Measurements from ENCODE around the gene PRKACB.

The PRKACB gene

DNA sequence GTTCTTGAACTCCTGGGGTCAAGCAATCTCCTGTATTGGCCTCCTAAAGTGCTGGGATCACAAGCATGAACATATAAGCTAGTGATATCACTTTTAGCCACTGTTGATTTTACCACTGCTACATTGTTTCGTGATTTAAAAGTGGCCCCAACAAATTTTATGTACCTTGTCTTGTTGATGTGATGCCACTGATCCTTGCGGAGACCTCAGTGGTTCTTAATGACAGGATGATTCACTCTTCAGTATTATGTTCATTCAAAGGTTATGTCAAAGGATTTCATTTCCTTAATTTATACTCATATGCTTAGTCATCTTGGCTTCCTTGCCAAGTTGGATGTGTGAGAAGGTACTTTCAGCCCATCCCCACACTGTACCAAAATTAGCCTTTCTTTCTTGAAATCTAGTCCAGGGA lies 12.1 kb downstream of the PRKACB start:
- DNase-seq (ENCODE audit: low read depth): peak; percentile 60

DNA sequence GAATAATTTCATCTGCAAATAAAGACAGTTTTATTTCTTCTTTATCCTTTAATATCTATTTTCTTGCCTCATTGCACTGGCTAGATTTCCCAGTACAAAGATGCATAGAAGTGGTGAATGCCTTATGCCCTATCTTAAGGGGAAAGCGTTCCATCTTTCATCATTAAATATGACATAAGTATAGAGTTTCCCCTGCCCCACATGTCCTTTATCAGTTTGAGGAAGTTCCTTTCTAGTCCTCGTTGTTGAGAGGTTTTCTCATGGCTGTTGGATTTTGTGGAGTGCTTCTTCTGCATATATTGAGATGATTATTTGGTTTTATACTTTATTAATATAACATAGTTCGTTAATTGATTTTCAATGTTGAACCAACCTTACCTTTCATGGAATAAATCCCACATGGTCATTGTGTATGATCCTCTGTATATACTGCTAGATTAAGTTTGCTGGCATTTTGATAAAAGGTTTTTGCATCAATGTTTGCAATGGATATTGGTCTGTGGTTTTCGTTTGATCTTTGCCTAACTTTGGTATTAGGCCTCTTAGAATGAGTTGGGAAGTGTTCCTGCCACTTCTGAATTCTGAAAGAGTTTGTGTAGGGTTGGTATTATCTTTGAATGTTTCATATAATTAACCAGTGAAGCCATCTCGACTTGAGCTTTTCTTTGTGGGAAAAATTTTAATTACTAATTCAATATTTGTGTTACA lies 15.6 kb downstream of the PRKACB start:
- DNase-seq (ENCODE audit: low read depth): no peak

DNA sequence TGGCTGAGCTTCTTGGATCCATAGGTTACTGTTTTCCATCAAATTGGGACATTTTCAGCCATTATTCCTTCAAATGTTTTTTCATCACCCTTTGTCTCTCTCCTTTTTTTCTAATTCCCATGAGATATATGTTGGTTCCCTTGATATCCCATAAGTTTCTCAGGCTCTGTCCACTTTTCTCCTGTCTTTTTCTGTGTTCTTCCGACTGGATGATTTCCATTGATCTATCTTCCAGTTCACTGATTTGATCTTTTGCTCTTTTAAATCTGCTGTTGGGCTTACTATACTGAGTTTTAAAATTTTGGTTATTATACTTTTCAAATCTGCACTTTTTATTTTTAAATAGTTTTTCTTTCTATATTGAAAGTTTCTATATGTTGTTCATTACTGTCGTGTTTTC lies 18.2 kb downstream of the PRKACB start:
- no peak for DNase-seq (ENCODE audit: low read depth)

DNA sequence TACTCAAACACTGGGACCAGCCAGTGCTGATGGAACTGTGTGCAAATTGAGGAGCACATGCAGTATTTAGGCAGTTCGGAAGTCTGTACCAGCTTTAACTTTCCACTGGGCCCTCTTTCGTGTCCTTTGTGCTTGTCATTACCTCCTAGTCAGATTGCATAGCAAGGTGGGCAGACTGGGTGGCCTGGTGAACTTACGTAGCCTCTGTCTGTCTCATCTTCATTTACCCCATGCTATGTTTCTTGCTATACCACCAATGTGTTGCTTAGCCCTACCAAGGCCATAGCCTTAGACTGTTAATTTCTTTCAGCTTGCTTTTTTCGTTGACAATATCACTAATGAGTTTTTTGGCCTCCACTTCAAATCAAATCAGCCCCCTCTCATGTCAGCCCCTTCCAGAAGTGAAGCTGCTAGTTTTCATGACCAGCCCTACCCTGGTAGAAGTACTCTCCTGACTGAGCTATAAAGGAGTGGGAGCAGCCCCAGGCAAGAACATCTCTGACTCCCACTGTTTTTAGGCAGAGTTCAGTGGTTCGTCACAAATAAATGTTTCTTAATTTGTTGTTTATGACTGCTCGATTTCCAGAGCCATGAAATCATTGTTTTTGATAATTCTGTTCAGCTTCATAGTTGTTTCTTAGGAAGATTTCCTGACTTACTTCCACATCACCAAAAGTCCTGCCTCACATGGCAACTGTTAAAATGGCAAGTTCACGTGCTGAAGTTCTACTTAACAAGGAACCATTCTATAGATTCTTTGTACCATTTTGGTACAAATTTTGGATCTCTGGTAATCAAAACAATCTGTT lies 19.3 kb downstream of the PRKACB start:
- no peak for DNase-seq (ENCODE audit: low read depth)

DNA sequence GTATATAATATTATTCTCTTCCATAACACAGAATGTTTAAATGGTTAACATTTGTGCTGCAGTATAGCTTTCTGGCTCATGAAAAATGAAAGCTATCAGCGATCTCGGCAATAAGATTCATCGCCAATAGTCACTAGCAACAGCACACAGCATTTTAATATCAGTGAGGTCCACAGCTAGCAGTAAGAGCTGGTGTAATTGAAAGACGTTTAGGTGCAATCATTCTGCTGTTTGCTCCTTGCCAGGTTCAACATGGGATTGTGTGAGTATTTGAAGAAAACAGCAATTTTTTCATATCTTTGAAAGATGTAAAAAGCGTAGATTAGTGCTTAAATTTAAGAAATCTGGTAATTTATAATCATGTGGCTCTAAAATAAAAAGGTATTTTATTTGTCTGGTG lies 20.1 kb downstream of the PRKACB start:
- no peak for DNase-seq (ENCODE audit: low read depth)

DNA sequence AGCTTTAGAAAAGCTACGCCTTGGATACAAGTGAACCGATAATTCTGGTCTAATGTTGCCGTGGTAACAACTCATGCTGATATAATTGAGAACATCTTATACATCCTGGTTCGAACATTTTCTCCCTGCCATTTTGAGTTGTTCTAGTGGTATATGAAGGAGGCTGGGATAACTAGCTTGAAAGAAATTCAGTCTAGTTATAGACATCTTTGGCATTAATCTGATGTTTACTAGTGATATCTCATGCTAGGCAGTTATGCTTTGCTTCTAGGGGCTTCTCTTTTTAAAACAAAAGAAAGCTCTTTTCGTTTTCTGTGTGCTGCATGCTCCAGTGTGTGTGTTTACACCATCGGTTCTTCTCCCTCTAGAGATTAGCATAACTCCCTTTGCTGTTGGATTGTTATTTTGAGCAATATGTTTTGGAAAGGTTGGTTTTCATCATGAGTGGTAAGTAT lies 20.5 kb downstream of the PRKACB start:
- peak; percentile 30 for DNase-seq (ENCODE audit: low read depth)

DNA sequence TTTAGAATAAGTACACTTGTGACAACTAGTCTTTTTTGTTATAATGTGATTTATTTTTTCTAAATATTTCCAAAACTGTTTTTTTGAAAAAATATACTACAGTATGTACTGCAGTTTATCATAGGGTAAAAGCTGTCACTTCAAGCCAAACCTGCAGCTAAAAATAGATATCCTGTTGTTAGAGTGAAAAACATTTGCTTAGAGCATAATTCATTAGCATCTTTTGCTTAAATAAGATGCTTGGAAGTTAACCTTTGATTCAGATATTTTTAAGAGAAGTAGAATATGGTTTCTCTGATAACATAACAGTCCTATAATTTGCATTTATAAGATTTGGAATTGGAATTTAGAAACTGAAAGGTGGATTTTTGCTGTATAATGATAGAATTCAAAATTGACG lies 21.5 kb downstream of the PRKACB start:
- no peak for DNase-seq (ENCODE audit: low read depth)

DNA sequence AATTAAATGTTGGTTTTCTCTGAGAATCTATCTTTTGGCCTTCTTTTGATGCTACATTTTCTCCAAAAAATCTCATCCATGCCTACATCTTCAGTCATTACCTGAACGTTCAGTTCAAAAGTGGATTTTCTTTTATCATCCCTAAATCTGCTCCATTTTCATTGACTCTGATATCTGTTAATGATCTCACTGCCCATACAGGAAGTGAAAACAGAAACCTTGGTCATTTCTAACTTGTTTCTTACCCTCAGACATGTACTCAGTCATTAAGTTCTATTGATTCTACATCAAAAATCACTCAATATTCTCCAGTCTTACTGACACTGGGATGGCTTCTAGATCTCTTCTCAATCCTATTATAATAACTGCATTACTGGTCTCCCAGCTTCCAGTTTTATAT lies 22.7 kb downstream of the PRKACB start:
- DNase-seq (ENCODE audit: low read depth): no peak

DNA sequence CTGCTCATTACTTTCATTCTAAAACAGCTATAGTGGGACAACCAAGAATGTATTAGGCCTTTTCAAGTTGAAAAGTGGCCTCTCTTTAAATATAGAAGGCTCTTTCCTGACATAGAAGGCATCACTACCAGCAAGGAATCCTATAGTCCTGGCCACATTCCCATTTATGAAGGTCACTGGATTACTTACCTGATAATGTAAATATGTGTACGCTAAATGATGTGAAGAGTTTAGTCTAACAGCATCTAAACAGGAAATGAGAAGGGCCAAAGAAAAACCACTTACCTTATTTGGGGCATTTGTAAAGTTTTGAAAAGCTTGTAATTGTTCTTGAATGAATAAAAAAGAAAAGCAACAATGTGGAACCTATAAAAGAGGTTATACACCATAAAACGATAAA lies 24.7 kb downstream of the PRKACB start:
- DNase-seq (ENCODE audit: low read depth): no peak

DNA sequence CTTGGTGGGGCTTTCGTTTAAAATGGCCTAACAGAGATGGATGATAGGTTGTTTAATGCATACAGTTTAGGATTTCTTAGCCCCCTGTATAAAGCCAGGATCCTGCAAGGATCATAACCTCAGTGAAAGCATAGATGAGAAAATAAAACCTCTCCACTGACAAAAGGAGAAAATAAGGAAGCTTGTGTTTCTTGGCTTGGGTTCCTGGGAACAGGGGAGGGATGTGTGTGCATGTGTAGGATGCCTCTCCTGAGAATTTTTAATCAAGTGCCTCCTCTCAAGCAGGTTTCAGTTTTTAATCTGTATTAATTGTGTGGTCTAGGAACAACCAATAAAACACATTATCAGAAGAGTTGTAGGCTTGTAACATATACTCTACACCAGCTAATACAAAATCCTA lies 26.1 kb downstream of the PRKACB start:
- no peak for DNase-seq (ENCODE audit: low read depth)

DNA sequence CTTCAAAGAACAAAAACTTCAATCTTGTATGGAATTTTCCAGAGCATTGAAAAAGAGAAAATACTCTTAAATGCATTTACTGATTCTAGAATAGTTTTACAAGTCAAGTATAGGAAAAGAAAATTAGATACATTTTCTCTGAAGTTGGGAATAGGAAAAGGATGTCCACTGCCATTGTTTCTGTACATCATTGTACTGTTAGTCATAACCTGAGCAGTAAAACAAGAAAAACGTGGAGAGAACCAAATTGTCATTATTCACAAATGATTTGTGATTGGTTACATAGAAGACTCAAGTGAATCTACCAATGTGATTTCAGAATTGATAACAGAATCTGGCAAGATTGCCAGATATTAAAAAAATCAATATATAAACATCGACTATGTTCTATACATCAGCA lies 27.4 kb downstream of the PRKACB start:
- DNase-seq (ENCODE audit: low read depth): no peak

DNA sequence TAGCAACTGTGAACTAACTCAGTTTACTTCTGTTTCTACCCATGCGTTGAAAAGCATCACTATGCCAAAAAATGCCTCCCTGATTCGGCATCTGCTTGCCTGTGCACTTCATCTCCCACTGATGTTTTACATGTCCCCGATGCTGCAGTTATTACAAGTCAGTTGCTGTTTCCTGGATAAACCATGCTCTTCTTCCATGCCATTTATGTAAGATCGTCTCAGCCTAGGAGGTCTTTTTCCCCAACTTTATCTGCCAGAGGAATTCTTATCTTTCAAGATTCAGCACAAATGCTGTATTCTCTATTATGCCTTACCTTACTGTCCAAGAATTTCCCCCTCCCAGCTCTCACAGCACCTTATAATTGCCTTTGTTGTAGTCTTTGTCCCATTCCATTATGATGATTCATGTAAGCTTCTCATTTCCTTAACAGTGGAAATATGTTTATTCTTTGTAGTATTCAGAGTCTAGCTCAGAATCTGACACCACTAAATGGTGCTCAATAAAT lies 30.0 kb downstream of the PRKACB start:
- no peak for DNase-seq (ENCODE audit: low read depth)

DNA sequence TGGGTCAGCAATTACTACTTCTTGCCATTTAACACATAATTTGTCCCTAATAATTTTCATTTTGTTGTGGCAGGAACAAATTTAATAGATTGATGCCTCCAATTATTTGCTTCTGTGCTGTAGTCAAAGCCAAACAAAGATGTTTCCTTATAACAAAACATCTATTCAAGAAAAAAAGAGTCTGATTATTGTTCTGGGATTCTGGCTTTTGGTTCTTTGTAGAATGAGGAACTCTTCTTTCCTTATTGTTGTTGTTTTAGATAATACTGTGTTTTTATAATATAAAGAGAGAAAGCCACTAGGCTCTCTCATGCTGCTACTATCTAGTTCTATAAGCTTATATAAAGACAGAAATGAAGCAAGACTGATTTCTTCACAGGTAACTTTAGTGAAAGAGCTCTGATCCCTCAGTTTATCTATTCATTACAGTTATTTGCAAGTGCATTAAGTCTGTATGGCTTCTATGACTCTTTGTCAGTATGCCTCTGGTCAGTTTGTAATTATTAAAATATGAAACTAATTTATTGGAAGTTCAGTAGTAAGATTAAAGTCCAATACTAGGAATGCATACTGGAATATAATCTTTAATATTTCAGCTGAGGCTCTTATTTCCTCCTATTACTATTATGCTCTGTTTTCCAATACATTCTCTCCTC lies 37.4 kb downstream of the PRKACB start:
- DNase-seq (ENCODE audit: low read depth): no peak

DNA sequence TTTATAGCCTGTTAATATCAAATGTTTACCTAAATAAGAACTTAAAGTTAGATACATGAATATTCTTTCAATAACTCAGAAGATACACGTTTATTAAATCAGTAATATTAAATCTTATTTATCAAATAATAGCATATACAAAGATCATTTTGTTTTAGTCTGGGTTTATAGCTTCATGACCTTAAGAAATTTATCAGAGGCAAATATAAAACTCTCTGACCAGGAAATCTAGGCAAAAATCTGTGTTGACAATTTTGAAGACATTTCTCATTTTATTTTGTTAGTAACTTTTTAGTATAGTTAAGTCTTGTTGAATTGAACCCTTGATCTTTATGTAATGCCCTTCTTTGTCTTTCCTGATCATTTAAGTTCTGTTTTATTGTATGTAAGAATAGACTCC lies 46.4 kb downstream of the PRKACB start:
- no peak for DNase-seq (ENCODE audit: low read depth)

DNA sequence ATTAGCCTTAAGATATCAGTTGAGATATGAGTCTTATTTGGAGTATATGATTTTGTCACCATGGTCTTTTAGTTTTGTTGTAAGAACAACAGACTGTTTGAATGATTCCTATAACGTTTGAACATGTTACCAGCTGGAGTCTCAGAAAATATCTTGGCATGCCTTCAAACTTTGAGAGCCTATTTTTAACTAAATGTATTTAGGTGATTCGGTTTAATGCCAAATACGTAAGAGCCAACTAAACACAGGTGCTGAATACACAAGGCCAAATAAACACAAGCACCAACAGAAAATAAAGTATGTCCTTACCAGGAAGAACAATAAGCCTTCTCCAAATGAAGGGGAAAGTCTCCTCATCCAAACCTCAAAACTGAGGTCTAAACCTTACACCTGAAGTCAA lies 48.6 kb downstream of the PRKACB start:
- no peak for DNase-seq (ENCODE audit: low read depth)

DNA sequence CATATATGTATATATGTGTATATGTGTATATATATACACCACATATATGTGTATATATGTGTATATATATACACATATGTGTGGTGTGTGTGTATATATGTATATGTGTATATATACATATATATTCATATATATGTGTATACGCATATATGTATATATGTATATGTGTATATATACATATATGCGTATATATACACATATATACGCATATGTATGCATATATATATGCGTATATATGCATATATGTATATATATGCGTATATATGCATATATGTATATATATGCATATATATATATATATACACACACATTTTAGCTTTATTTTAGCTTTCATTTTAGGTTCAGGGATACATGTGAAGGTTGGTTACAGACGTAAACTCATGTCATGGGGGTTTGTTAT lies 54.8 kb downstream of the PRKACB start:
- no peak for DNase-seq (ENCODE audit: low read depth)

DNA sequence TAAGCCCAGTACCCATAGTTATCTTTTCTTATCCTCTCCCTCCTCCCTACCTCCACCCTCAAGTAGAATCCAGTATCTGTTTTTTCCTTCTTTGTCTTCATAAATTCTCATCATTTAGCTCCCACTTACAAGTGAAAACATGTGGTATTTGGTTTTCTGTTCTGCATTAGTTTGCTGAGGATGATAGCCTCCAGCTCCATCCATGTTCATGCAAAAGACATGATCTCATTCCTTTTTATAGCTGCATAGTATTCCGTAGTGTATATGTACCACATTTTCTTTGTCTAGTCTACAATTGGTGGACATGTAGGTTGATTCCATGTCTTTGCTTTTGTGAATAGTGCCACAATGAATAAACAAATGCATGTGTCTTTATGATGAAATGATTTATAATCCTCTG lies 55.2 kb downstream of the PRKACB start:
- no peak for DNase-seq (ENCODE audit: low read depth)

DNA sequence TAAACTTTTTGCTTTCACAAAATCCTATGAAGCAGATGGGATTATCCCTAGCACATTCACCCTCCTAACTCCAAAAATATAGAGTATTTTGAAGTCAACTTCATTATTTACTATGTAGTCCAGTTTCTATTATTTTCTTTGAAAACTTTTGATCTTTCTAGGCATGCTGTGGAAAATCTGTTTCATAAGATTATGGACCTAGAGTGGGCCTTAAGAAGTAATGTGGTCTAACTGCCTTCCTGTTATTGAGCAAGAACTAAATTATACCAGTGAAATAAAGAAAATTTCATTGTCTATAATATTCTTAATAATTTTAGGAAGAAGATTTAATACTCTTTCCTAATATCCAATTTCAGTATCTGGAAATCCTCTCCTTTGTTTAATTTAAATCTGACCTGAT lies 58.1 kb downstream of the PRKACB start:
- DNase-seq (ENCODE audit: low read depth): no peak

DNA sequence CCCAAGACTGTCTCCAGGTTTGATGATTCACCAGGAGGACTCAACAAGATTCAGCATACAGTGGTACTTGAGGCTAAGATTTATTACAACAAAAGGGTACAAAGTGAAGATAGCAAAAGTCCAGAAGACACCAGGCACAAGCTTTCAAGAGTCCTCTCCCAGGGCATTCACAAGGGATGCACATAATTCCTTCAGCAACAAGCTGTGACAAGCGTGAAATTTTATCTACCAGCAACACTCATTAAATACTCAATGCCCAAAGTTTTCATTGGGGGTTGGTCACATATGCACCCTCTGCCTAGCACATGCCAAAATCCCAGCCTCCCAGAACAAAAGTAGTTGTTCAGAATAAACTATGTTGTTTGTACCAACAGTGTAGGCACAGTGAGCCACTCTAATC lies 62.3 kb downstream of the PRKACB start:
- no peak for DNase-seq (ENCODE audit: low read depth)

DNA sequence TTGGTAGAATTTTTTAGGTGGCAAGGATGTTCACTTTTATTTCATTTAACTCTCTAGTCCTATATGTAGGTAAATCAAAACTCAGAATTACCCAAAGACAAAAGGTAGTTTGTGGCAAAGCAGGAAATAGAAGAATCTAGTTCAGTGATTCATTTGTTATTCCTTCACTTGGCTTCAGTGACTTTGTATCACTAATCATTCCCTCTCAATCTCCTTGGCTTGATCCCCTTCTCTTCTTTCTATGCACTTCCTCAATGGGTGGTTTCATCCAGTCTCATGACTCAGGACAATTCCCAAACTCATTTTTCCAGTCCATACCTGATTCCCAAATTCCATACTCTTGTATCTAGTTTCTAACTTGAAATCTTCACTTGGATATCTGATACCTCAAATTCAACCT lies 64.9 kb downstream of the PRKACB start:
- DNase-seq (ENCODE audit: low read depth): no peak

DNA sequence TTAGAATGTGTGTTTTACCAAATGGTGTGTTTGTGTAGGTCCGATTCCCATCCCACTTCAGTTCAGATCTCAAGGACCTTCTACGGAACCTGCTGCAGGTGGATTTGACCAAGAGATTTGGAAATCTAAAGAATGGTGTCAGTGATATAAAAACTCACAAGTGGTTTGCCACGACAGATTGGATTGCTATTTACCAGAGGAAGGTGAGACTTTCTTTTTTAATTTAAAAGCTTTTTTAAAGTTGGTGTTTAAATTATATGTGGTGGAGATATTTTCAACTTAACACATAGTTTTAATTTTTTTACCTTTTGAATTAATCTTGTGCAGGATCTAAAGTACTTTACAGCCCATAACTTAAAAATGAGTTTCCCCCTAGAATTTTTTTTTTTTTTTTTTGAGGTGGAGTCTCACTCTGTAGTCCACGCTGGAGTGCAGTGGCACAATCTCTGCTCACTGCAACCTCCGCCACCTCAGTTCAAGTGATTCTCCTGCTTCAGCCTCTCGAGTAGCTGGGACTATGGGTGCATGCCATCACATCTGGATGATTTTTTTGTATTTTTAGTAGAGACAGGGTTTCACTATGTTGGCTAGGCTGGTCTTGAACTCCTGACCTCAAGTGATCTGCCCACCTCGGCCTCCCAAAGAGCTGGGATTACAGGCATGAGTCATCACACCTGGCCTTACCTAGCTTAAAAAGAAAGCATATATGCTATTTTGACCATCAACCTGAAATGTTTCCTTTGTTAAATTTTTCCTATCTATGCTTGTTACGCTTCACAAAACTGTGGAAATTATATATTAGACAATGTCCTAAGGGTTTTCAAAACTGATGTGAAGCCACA lies 70.3 kb downstream of the PRKACB start:
- no peak for DNase-seq (ENCODE audit: low read depth)

DNA sequence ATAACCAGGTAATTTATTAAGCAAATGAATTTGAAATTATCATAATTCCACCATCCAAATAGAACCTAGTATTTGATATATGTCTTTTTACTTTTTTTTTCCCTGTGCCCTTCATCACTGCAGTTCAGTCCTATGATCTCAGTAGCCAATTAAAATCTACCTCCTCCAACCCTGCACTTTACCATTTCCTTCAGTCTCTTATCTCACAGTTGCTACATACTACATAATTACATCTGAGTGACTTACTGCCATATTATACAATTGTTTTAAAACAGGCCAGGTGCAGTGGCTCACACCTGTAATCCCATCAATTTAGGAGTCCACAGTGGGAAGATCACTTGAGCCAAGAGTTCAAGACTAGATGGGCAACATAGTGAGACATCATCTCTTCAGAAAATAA lies 73.2 kb downstream of the PRKACB start:
- DNase-seq (ENCODE audit: low read depth): no peak

All from fibroblast of gingiva (primary cell).